Suprapubic skin (tissue), 4 donors: ENCODE results near the gene GRID1. TPM values are rescaled to one million over a fixed set of nuclear protein-coding genes. Genes with fewer than 3 reads are reported as not detected.

Experiments used
- DNase-seq, 2 donors: peaks; one replicate each; pipeline ENCODE4 v3.0.0-alpha.2; 2019; ENCODE audit warnings: low spot score in 2 of 2
- H3K27ac ChIP-seq: fragments of 200-600 bp; sonication (generic); one replicate; pipeline ENCODE4 v1.5.1; 2019
- H3K27me3 ChIP-seq: fragments of 200-600 bp; sonication (generic); one replicate; pipeline ENCODE4 v1.5.1; 2019
- H3K36me3 ChIP-seq: fragments of 200-600 bp; sonication (generic); one replicate; pipeline ENCODE4 v1.5.1; 2019
- H3K4me1 ChIP-seq: fragments of 200-600 bp; sonication (generic); one replicate; pipeline ENCODE4 v1.5.1; 2019
- H3K4me3 ChIP-seq: fragments of 200-600 bp; sonication (generic); one replicate; pipeline ENCODE4 v1.5.1; 2019; ENCODE audit warnings: mild to moderate bottlenecking
- H3K9me3 ChIP-seq: fragments of 200-600 bp; sonication (generic); one replicate; pipeline ENCODE4 v1.5.1; 2019
- CTCF ChIP-seq, 2 donors: fragments of 200-600 bp in 1 of 2; fragments of 450-650 bp in 1 of 2; sonication (generic) in 1 of 2; IDR thresholded peaks; one replicate each; pipeline ENCODE4 v1.5.1; 2016 to 2019; ENCODE audit warnings: antibody characterized with exemption in 2 of 2, mild to moderate bottlenecking in 1 of 2, moderate library complexity in 1 of 2
- EP300 ChIP-seq: sonication (generic); formaldehyde crosslinking; IDR thresholded peaks from one replicate; pipeline ENCODE4 v1.6.1; 2017; ENCODE audit warnings: antibody characterized with exemption
- POLR2A ChIP-seq, 2 donors: fragments of 450-650 bp; IDR thresholded peaks; one replicate each; pipeline ENCODE4 v1.6.1; 2017; ENCODE audit warnings: antibody characterized with exemption in 2 of 2, mild to moderate bottlenecking in 2 of 2, moderate library complexity in 2 of 2
- POLR2AphosphoS5 ChIP-seq, 3 donors: sonication (generic); formaldehyde crosslinking; IDR thresholded peaks; one replicate each; pipeline ENCODE4 v1.6.1; 2017; ENCODE audit warnings: antibody characterized with exemption in 3 of 3
- WGBS: methylation state at CpG from one replicate; pipeline ENCODE4 v1.1.5; 2018; 5-methylcytosine and 5-hydroxymethylcytosine counted together
- total RNA-seq, 4 donors: library from RNA; depleted of rRNA; stranded (reverse); fragments of >200 nt; gene quantifications; one replicate each; pipeline ENCODE4 v1.1.0, GENCODE V29; 2016

Gene GRID1
- total RNA-seq, 4 donors from 2014 or later: 1.8 to 3.1 (median 2.4) TPM

GRCh38 chr10:86305521-86305920 is 61.1 kb downstream of the GRID1 start:
- H3K4me1 ChIP-seq: no peaks in the 10 kb centered on the region
- WGBS: 50% methylated on average over 1 of the region's 1 CpG
- TF ChIP-seq EP300 (no peak), CTCF (IDR thresholded peaks at IDR 0.05) (no peak), POLR2A (IDR thresholded peaks at IDR 0.05) (no peak), POLR2AphosphoS5 (IDR thresholded peaks at IDR 0.05) (no peak)
- no peak overlapping the region for H3K27ac ChIP-seq
- H3K9me3 ChIP-seq: no peaks in the 10 kb centered on the region
- DNase-seq: peak in 1 of 2 donors; percentile 15
- no peak overlapping the region for H3K4me3 ChIP-seq
- no peaks in the 10 kb centered on the region for H3K36me3 ChIP-seq
- no peaks in the 10 kb centered on the region for H3K27me3 ChIP-seq

- H3K27me3 ChIP-seq: no peaks in the 10 kb centered on the region
- 70% methylated on average over 3 of the region's 3 CpGs for WGBS
- H3K36me3 ChIP-seq: no peaks in the 10 kb centered on the region
- H3K4me3 ChIP-seq: no peak overlapping the region
- no peak overlapping the region for H3K27ac ChIP-seq
- DNase-seq: peak in 1 of 2 donors; percentile 29
- TF ChIP-seq EP300 (no peak), CTCF (IDR thresholded peaks at IDR 0.05) (no peak), POLR2AphosphoS5 (IDR thresholded peaks at IDR 0.05) (no peak), POLR2A (IDR thresholded peaks at IDR 0.05) (no peak)
- no peaks in the 10 kb centered on the region for H3K4me1 ChIP-seq
- no peaks in the 10 kb centered on the region for H3K9me3 ChIP-seq
These were observed 62.2 kb downstream of the GRID1 start for GRCh38 chr10:86304436-86304835.

- Histone ChIP-seq H3K9me3 (no peaks in the 10 kb centered on the region), H3K27me3 (no peaks in the 10 kb centered on the region), H3K4me3 (no peak overlapping the region), H3K27ac (no peak overlapping the region), H3K4me1 (no peaks in the 10 kb centered on the region), H3K36me3 (no peaks in the 10 kb centered on the region)
- 69% methylated on average over 6 of the region's 6 CpGs for WGBS
- DNase-seq: peak in 1 of 2 donors; percentile 6
- no peak for TF ChIP-seq CTCF (IDR thresholded peaks at IDR 0.05)
- TF ChIP-seq EP300: no peak
- no peak for TF ChIP-seq POLR2A (IDR thresholded peaks at IDR 0.05)
- TF ChIP-seq POLR2AphosphoS5 (IDR thresholded peaks at IDR 0.05): no peak
These were observed 63.0 kb downstream of the GRID1 start for GRCh38 chr10:86303626-86304025.

- Histone ChIP-seq H3K27me3 (no peaks in the 10 kb centered on the region), H3K36me3 (no peaks in the 10 kb centered on the region), H3K9me3 (no peaks in the 10 kb centered on the region), H3K27ac (no peak overlapping the region), H3K4me3 (no peak overlapping the region), H3K4me1 (no peaks in the 10 kb centered on the region)
- 87% methylated on average over 2 of the region's 3 CpGs for WGBS
- peak in 1 of 2 donors; percentile 34 for DNase-seq
- TF ChIP-seq EP300 (no peak), POLR2AphosphoS5 (IDR thresholded peaks at IDR 0.05) (no peak), CTCF (IDR thresholded peaks at IDR 0.05) (no peak), POLR2A (IDR thresholded peaks at IDR 0.05) (no peak)
These were observed 64.6 kb downstream of the GRID1 start for GRCh38 chr10:86301971-86302370.

GRCh38 chr10:86300931-86301830 is 65.4 kb downstream of the GRID1 start:
- Histone ChIP-seq H3K4me1 (no peaks in the 10 kb centered on the region), H3K9me3 (no peaks in the 10 kb centered on the region), H3K27me3 (no peaks in the 10 kb centered on the region), H3K27ac (no peak overlapping the region), H3K36me3 (no peaks in the 10 kb centered on the region), H3K4me3 (no peak overlapping the region)
- TF ChIP-seq EP300: no peak
- no peak for TF ChIP-seq CTCF (IDR thresholded peaks at IDR 0.05)
- no peak for TF ChIP-seq POLR2A (IDR thresholded peaks at IDR 0.05)
- TF ChIP-seq POLR2AphosphoS5 (IDR thresholded peaks at IDR 0.05): no peak
- WGBS: 88% methylated on average over 5 of the region's 5 CpGs
- peak in 1 of 2 donors; percentile 70 for DNase-seq
